NCI-H345 treated with DMSO at 0.1 percent for 48 hours (cell line): ENCODE data around the gene SMIM24.
"Not testable (repeated sequence)": the region's sequence is repeated elsewhere in the genome, so short reads cannot be mapped to it uniquely, and the experiment has no call there.

Source experiments
- DNase-seq: peaks from one replicate; lab custom pipeline; 2025; ENCODE audit not compliant: unreplicated experiment; lab: John Stamatoyannopoulos, UW

SMIM24 gene

GRCh38 chr19:3440082-3440481 lies 40.2 kb downstream of the SMIM24 start:
- no peak for DNase-seq

GRCh38 chr19:3434630-3435553 lies 45.4 kb downstream of the SMIM24 start:
- DNase-seq, result peak; percentile 91

- no peak for DNase-seq
Observed at GRCh38 chr19:3433805-3434540, 46.4 kb downstream of the SMIM24 start.

GRCh38 chr19:3433313-3433712 lies 47.0 kb downstream of the SMIM24 start:
- DNase-seq, result no peak

- no peak for DNase-seq
Observed at GRCh38 chr19:3431760-3432397, 48.4 kb downstream of the SMIM24 start.

GRCh38 chr19:3430366-3430680 lies 50.0 kb downstream of the SMIM24 start:
- DNase-seq, result not testable (repeated sequence)

GRCh38 chr19:3426433-3426832 lies 53.9 kb downstream of the SMIM24 start:
- DNase-seq, result no peak
